Prostate gland (tissue), 2 donors: Measurements from ENCODE around the gene FABP2.

ENCODE experiments used
- POLR2A ChIP-seq: fragments of 450-650 bp; IDR thresholded peaks from one replicate; pipeline ENCODE4 v1.6.1; 2016; ENCODE audit warnings: antibody characterized with exemption, mild to moderate bottlenecking
- TF ChIP-seq, protein P1 (sequence below), 4 experiments: fragments of 200-600 bp in 2 of 4; fragments of 450-650 bp in 2 of 4; sonication (generic) in 2 of 4; IDR thresholded peaks; 1 replicate in 3 of 4; 2 replicates in 1 of 4; pipeline ENCODE4 v1.5.1; 2016 to 2019; ENCODE audit warnings: antibody characterized with exemption in 4 of 4, mild to moderate bottlenecking in 2 of 4, moderate library complexity in 2 of 4

- TF ChIP-seq, protein P1, sequence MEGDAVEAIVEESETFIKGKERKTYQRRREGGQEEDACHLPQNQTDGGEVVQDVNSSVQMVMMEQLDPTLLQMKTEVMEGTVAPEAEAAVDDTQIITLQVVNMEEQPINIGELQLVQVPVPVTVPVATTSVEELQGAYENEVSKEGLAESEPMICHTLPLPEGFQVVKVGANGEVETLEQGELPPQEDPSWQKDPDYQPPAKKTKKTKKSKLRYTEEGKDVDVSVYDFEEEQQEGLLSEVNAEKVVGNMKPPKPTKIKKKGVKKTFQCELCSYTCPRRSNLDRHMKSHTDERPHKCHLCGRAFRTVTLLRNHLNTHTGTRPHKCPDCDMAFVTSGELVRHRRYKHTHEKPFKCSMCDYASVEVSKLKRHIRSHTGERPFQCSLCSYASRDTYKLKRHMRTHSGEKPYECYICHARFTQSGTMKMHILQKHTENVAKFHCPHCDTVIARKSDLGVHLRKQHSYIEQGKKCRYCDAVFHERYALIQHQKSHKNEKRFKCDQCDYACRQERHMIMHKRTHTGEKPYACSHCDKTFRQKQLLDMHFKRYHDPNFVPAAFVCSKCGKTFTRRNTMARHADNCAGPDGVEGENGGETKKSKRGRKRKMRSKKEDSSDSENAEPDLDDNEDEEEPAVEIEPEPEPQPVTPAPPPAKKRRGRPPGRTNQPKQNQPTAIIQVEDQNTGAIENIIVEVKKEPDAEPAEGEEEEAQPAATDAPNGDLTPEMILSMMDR (IDR thresholded peaks at IDR 0.05): no peak
- TF ChIP-seq POLR2A: no peak
Measured at GRCh38 chr4:119302073-119302832, 19.7 kb downstream of the FABP2 start.
